Upper lobe of right lung (tissue), 1 donor: ENCODE results near the gene ANKRD11. TPM values are rescaled to one million over a fixed set of nuclear protein-coding genes. Genes with fewer than 3 reads are reported as not detected.
A peak's percentile ranks its signal among the peaks of the same experiment; 100 is the strongest.

Source experiments
- ATAC-seq: fragments of 200-7000 bp; cut with Tn5 transposase; one replicate; pipeline ENCODE4 v1.9.1; 2020; ENCODE audit warnings: mild to moderate bottlenecking, moderate library complexity
- DNase-seq: peaks from one replicate; pipeline ENCODE4 v3.0.0-alpha.2; 2020
- H3K27ac ChIP-seq: fragments of 200-600 bp; one replicate; pipeline ENCODE4 v1.8.0; 2022
- H3K27me3 ChIP-seq: fragments of 200-600 bp; one replicate; pipeline ENCODE4 v1.8.0; 2022; ENCODE audit warnings: mild to moderate bottlenecking
- H3K36me3 ChIP-seq: fragments of 200-600 bp; one replicate; pipeline ENCODE4 v1.8.0; 2022
- H3K4me1 ChIP-seq: fragments of 200-600 bp; one replicate; pipeline ENCODE4 v1.8.0; 2022
- H3K4me3 ChIP-seq: fragments of 200-600 bp; one replicate; pipeline ENCODE4 v1.8.0; 2022; ENCODE audit warnings: mild to moderate bottlenecking
- H3K9me3 ChIP-seq: fragments of 200-600 bp; one replicate; pipeline ENCODE4 v1.8.0; 2022
- intact Hi-C: fragments of 100-400 bp; cut with DNase I; formaldehyde crosslinking; loops from one replicate; pipeline ENCODE4 v1.11.0; 2022
- total RNA-seq: library from RNA; stranded (reverse); fragmentation: NEBNext Ultra II Directional; extraction: Animal tissue kit (Norgen Biotek cat#: 25700); gene quantifications from one replicate; pipeline ENCODE4 v1.2.1, GENCODE V29; 2021
- TF ChIP-seq, protein P1 (sequence below): fragments of 200-600 bp; IDR thresholded peaks from one replicate; pipeline ENCODE4 v1.8.0; 2022; ENCODE audit warnings: antibody characterized with exemption
- donor health status: DM: no; HTN: yes; CAD: no; lungs with severe emphysema.

Gene ANKRD11
- total RNA-seq, 1 donor from 2014 or later: 125 TPM

DNA sequence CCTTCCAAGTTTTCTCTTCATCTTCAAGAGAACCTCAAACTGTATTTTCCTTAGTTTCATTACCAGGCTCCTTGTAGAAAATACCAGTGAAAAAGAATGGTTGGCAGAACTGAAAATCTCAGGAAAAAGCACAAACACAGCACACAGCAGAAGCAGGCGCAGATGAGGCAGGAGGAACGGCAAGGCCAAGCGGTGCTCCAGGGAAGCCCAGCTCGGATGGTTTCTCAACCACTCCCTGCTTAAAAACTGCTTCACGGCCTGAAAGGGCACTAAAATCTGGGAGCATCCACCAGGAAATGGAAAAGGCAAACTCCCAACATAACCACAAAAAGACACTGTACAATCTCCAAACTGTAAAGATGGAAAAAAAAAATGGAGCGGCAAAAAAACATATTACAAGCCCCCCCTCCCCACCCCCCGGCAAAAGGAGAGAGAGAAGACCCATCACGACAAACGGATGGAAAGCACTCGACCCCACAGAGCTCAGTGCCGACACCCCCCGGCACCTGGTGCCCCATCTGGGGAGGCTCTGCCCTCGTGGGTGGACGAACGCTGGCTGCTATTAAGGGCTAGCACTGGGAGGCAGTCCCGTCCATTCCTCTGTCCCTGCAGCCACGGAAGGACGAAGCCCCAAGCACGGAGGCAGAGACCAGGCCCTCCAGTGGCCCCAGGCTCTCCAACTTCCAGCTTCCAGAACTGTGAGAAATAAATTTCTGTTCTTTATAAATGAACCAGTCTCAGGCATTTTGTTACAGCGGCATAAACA is 145.3 kb downstream of the ANKRD11 start:
- intact Hi-C loops: no loop called here
- H3K36me3 ChIP-seq: no peaks in the 10 kb centered on the region
- H3K27me3 ChIP-seq: no peaks in the 10 kb centered on the region
- TF ChIP-seq, protein P1, sequence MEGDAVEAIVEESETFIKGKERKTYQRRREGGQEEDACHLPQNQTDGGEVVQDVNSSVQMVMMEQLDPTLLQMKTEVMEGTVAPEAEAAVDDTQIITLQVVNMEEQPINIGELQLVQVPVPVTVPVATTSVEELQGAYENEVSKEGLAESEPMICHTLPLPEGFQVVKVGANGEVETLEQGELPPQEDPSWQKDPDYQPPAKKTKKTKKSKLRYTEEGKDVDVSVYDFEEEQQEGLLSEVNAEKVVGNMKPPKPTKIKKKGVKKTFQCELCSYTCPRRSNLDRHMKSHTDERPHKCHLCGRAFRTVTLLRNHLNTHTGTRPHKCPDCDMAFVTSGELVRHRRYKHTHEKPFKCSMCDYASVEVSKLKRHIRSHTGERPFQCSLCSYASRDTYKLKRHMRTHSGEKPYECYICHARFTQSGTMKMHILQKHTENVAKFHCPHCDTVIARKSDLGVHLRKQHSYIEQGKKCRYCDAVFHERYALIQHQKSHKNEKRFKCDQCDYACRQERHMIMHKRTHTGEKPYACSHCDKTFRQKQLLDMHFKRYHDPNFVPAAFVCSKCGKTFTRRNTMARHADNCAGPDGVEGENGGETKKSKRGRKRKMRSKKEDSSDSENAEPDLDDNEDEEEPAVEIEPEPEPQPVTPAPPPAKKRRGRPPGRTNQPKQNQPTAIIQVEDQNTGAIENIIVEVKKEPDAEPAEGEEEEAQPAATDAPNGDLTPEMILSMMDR: no peak
- H3K9me3 ChIP-seq: no peaks in the 10 kb centered on the region
- no peak overlapping the region for H3K4me3 ChIP-seq
- peak; percentile 22 for ATAC-seq
- H3K4me1 ChIP-seq: peaks cover 29% of the 10 kb centered on the region
- no peak overlapping the region for H3K27ac ChIP-seq
- peak; percentile 58 for DNase-seq

DNA sequence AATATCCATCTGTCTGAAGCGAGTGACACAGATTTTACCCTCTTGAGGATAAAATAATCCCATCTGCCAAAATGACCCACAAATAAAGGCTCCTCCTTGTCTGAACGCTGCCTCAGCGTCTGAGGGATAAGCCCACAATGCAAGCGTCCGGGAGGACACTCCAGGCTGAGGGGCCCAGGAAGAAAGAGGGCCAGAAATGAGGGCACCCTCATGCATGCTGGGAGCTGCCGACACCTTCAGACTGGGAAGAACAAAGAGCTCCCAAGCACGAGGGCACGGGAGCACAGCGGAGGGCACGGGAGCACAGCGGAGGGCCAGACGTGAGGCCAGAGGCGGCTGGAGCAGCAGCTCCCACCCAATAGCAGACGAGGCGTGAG is 145.9 kb downstream of the ANKRD11 start:
- Histone ChIP-seq H3K36me3 (no peaks in the 10 kb centered on the region), H3K4me3 (no peak overlapping the region), H3K9me3 (no peaks in the 10 kb centered on the region), H3K27me3 (no peaks in the 10 kb centered on the region), H3K27ac (no peak overlapping the region), H3K4me1 (peaks cover 33% of the 10 kb centered on the region)
- DNase-seq: peak; percentile 51
- no peak for ATAC-seq
- intact Hi-C loops: no loop called here
- TF ChIP-seq, protein P1: no peak

- no peak for ATAC-seq
These were observed 146.6 kb downstream of the ANKRD11 start for GRCh38 chr16:89343501-89344457.

GRCh38 chr16:89341697-89342694 is 148.4 kb downstream of the ANKRD11 start:
- Histone ChIP-seq H3K4me1 (peaks cover 37% of the 10 kb centered on the region), H3K36me3 (no peaks in the 10 kb centered on the region), H3K4me3 (no peak overlapping the region), H3K27ac (no peak overlapping the region), H3K27me3 (no peaks in the 10 kb centered on the region), H3K9me3 (no peaks in the 10 kb centered on the region)
- TF ChIP-seq, protein P1: no peak
- no peak for ATAC-seq
- intact Hi-C loops: no loop called here
- DNase-seq: peak; percentile 60

More at GRCh38 chr16:89343501-89344457, 146.6 kb downstream of the ANKRD11 start:
- TF ChIP-seq, protein P1: no peak
- Histone ChIP-seq H3K27me3 (no peaks in the 10 kb centered on the region), H3K9me3 (no peaks in the 10 kb centered on the region), H3K4me1 (peaks cover 33% of the 10 kb centered on the region), H3K4me3 (no peak overlapping the region), H3K27ac (no peak overlapping the region), H3K36me3 (no peaks in the 10 kb centered on the region)
- DNase-seq: peak; percentile 45
- intact Hi-C loops: no loop called here

DNA sequence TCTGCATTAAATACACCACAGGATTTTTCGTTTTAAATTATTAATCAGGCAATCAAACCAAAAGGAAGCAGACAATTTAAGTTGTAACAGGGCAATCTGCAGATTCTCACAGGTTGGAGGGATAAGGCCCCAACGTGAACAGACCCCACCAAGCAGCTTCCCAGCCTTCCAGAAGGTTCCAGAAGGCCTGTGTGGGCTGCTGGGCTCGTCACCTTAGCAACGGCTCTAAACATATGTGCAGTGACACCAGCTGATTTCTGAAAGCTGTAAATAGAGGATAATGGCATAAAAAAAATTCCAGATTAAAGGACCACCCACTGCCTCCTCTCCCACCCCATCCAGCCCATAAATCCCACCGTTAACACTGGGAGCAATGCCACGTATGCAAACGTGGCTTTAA is 149.1 kb downstream of the ANKRD11 start:
- no peak overlapping the region for H3K4me3 ChIP-seq
- intact Hi-C loops: no loop called here
- no peaks in the 10 kb centered on the region for H3K36me3 ChIP-seq
- H3K4me1 ChIP-seq: peaks cover 40% of the 10 kb centered on the region
- TF ChIP-seq, protein P1: no peak
- H3K9me3 ChIP-seq: no peaks in the 10 kb centered on the region
- peak; percentile 16 for DNase-seq
- no peak for ATAC-seq
- H3K27ac ChIP-seq: no peak overlapping the region
- no peaks in the 10 kb centered on the region for H3K27me3 ChIP-seq
